DND-41 (cell line): ENCODE results near the gene AKAP13.

Experiments used
- CTCF ChIP-seq: IDR thresholded peaks from 2 replicates; pipeline ENCODE4 v1.5.1; 2012; ENCODE audit warnings: borderline replicate concordance, low read length, moderate library complexity, mild to moderate bottlenecking; ENCODE audit not compliant: poor library complexity, severe bottlenecking; ENCODE audit errors: extremely low read depth
- EZH2 ChIP-seq: IDR thresholded peaks from 3 replicates; pipeline ENCODE4 v1.6.1; 2012; ENCODE audit warnings: borderline replicate concordance, low read depth, mild to moderate bottlenecking, moderate library complexity, low read length, inconsistent platforms; ENCODE audit not compliant: severe bottlenecking

DNA sequence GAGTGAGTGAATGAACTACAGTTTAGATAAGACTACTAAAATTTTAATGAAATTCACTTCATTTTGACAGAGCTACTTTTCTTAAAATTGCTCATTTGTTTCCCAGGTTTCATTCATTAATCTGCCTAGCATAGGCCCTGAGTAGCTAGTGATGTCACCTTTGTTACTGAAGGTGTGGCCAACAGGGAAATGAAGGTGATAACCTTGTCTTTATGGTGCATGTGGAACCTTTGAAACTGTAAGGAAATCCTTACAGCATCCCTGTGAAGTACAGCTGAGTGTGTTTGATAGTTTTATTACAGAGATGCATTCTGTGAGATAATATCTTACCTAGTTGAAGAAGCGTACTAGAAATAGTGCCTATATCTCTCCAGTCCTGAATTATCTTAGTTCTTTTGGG lies 112.9 kb downstream of the AKAP13 start:
- no peak for TF ChIP-seq CTCF
- TF ChIP-seq EZH2, result no peak
